Sigmoid colon (tissue), 4 donors: Measurements from ENCODE around the gene UNC80.

Source experiments
- EP300 ChIP-seq, 4 donors: sonication (generic); formaldehyde crosslinking; IDR thresholded peaks; one replicate each; pipeline ENCODE4 v1.6.1; 2017; ENCODE audit warnings: antibody characterized with exemption in 4 of 4
- POLR2A ChIP-seq, 2 donors: fragments of 450-650 bp; IDR thresholded peaks; one replicate each; pipeline ENCODE4 v1.6.1; 2016; ENCODE audit warnings: antibody characterized with exemption in 2 of 2, mild to moderate bottlenecking in 2 of 2, moderate library complexity in 2 of 2
- POLR2AphosphoS5 ChIP-seq, 4 donors: sonication (generic); formaldehyde crosslinking; IDR thresholded peaks; one replicate each; pipeline ENCODE4 v1.6.1; 2017; ENCODE audit warnings: antibody characterized with exemption in 4 of 4
- TF ChIP-seq, protein P1 (sequence below), 4 experiments: fragments of 450-650 bp in 3 of 4; fragments of 200-600 bp in 1 of 4; IDR thresholded peaks; one replicate each; pipeline ENCODE4 v1.5.1; 2016 to 2019; ENCODE audit warnings: antibody characterized with exemption in 4 of 4, mild to moderate bottlenecking in 3 of 4, moderate library complexity in 2 of 4

GRCh38 chr2:210038078-210038477 is 266.4 kb downstream of the UNC80 start:
- TF ChIP-seq, protein P1, sequence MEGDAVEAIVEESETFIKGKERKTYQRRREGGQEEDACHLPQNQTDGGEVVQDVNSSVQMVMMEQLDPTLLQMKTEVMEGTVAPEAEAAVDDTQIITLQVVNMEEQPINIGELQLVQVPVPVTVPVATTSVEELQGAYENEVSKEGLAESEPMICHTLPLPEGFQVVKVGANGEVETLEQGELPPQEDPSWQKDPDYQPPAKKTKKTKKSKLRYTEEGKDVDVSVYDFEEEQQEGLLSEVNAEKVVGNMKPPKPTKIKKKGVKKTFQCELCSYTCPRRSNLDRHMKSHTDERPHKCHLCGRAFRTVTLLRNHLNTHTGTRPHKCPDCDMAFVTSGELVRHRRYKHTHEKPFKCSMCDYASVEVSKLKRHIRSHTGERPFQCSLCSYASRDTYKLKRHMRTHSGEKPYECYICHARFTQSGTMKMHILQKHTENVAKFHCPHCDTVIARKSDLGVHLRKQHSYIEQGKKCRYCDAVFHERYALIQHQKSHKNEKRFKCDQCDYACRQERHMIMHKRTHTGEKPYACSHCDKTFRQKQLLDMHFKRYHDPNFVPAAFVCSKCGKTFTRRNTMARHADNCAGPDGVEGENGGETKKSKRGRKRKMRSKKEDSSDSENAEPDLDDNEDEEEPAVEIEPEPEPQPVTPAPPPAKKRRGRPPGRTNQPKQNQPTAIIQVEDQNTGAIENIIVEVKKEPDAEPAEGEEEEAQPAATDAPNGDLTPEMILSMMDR (IDR thresholded peaks at IDR 0.05) = no peak
- TF ChIP-seq EP300 (IDR thresholded peaks at IDR 0.05) (no peak), POLR2A (IDR thresholded peaks at IDR 0.05) (no peak), POLR2AphosphoS5 (IDR thresholded peaks at IDR 0.05) (no peak)
